GM12872 (cell line): ENCODE results near the gene EGFL7.

Experiments
- CTCF ChIP-seq: IDR thresholded peaks from 3 replicates; pipeline ENCODE4 v1.5.1; 2011; ENCODE audit warnings: low read depth, mild to moderate bottlenecking, low read length, moderate library complexity; ENCODE audit not compliant: insufficient read depth

The EGFL7 gene

GRCh38 chr9:136683755-136684154, 21.0 kb downstream of the EGFL7 start:
- TF ChIP-seq CTCF, result no peak

GRCh38 chr9:136684339-136684738, 21.6 kb downstream of the EGFL7 start:
- TF ChIP-seq CTCF, result no peak

- TF ChIP-seq CTCF, result no peak
Measured at GRCh38 chr9:136684799-136685198, 22.1 kb downstream of the EGFL7 start.

- no peak for TF ChIP-seq CTCF
Measured at GRCh38 chr9:136685216-136685615, 22.5 kb downstream of the EGFL7 start.

- no peak for TF ChIP-seq CTCF
Measured at GRCh38 chr9:136685790-136686533, 23.2 kb downstream of the EGFL7 start.

GRCh38 chr9:136686534-136686793, 23.7 kb downstream of the EGFL7 start:
- TF ChIP-seq CTCF, result no peak

- TF ChIP-seq CTCF, result no peak
Measured at GRCh38 chr9:136686794-136687711, 24.3 kb downstream of the EGFL7 start, which contains the start of gene AGPAT2. Gene AGPAT2, minus strand, starts transcription at chr9:136687457. Its CDS starts 100 bp downstream, at chr9:136687357.
